WI38 (cell line): ENCODE results near the gene ADAMTS3.

Experiments used
- H3K4me3 ChIP-seq: 2 replicates; pipeline ENCODE4 v1.5.1; 2011; ENCODE audit warnings: low read depth, mild to moderate bottlenecking, control low read depth, low read length
- TF ChIP-seq, protein P1 (sequence below): IDR thresholded peaks from 2 replicates; pipeline ENCODE4 v1.5.1; 2012; ENCODE audit warnings: low read depth, mild to moderate bottlenecking, control low read depth, low read length

ADAMTS3 gene

GRCh38 chr4:72529148-72529822 is 39.7 kb downstream of the ADAMTS3 start:
- TF ChIP-seq, protein P1, sequence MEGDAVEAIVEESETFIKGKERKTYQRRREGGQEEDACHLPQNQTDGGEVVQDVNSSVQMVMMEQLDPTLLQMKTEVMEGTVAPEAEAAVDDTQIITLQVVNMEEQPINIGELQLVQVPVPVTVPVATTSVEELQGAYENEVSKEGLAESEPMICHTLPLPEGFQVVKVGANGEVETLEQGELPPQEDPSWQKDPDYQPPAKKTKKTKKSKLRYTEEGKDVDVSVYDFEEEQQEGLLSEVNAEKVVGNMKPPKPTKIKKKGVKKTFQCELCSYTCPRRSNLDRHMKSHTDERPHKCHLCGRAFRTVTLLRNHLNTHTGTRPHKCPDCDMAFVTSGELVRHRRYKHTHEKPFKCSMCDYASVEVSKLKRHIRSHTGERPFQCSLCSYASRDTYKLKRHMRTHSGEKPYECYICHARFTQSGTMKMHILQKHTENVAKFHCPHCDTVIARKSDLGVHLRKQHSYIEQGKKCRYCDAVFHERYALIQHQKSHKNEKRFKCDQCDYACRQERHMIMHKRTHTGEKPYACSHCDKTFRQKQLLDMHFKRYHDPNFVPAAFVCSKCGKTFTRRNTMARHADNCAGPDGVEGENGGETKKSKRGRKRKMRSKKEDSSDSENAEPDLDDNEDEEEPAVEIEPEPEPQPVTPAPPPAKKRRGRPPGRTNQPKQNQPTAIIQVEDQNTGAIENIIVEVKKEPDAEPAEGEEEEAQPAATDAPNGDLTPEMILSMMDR: no peak

DNA sequence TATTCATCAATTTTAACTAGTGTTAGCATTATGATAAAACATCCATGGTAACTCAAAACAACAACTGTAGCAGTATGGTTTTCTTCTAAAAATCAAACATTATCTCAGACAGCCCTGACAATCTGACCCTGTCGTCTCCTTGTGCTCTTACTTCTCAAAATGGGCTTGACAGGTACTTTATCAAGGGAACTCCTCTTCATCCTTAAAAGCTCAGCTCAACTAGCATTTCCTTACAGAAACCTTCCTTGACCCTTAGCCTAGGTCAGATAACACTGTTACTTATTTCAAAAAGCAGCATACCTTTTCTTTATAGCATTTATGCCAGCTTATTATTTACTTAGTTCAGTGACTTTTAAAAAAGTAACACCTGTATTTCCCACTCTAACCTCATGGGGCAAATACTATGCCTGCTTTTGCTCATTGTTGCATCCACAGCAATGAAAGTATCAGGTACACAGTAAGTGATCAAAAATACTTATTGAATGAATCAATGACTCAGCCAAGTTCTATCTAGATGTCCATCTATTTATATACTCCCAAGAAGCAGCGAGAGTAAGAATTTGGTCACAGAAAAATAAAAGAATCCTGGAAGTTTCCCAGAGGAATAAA is 41.9 kb downstream of the ADAMTS3 start:
- TF ChIP-seq, protein P1: no peak
- H3K4me3 ChIP-seq: no peak overlapping the region

More at GRCh38 chr4:72529148-72529822, 39.7 kb downstream of the ADAMTS3 start:
- no peak overlapping the region for H3K4me3 ChIP-seq

DNA sequence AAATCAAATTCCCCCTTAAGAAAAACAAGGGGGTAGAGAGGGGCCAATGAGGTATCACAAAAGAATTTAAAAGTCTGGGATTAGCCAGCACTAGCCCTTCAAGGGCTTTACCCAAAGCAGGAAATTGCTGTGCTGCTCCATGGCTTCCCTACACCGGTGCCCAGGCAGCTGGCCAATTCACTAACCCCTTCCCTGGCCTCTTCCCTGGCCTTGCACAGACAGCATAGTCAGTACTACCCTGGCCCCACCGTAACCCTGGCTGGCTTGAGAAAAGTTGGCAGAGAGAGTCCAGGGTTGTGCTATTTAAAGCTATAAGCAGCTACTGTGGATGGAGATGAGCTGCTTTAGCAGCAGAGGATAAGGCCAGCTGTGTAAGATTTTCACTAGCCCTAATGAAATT is 43.1 kb downstream of the ADAMTS3 start:
- H3K4me3 ChIP-seq: no peak overlapping the region
- TF ChIP-seq, protein P1: no peak

- no peak overlapping the region for H3K4me3 ChIP-seq
- TF ChIP-seq, protein P1: no peak
Observed at GRCh38 chr4:72522440-72522839, 46.6 kb downstream of the ADAMTS3 start.

GRCh38 chr4:72513227-72513626 is 55.8 kb downstream of the ADAMTS3 start:
- TF ChIP-seq, protein P1: no peak
- H3K4me3 ChIP-seq: no peak overlapping the region

- no peak overlapping the region for H3K4me3 ChIP-seq
- TF ChIP-seq, protein P1: no peak
Observed at GRCh38 chr4:72507860-72508419, 61.1 kb downstream of the ADAMTS3 start.

- no peak overlapping the region for H3K4me3 ChIP-seq
- TF ChIP-seq, protein P1: no peak
Observed at GRCh38 chr4:72507167-72507566, 61.9 kb downstream of the ADAMTS3 start.
